GM12873 (cell line): ENCODE results near the gene SEMA6D.

Experiments
- TF ChIP-seq, protein P1 (sequence below): IDR thresholded peaks from 2 replicates; pipeline ENCODE4 v1.5.1; 2012; ENCODE audit warnings: low read depth, mild to moderate bottlenecking, moderate library complexity, low read length, control low read depth; ENCODE audit not compliant: insufficient read depth; ENCODE audit errors: missing control alignments

SEMA6D gene, protein sequence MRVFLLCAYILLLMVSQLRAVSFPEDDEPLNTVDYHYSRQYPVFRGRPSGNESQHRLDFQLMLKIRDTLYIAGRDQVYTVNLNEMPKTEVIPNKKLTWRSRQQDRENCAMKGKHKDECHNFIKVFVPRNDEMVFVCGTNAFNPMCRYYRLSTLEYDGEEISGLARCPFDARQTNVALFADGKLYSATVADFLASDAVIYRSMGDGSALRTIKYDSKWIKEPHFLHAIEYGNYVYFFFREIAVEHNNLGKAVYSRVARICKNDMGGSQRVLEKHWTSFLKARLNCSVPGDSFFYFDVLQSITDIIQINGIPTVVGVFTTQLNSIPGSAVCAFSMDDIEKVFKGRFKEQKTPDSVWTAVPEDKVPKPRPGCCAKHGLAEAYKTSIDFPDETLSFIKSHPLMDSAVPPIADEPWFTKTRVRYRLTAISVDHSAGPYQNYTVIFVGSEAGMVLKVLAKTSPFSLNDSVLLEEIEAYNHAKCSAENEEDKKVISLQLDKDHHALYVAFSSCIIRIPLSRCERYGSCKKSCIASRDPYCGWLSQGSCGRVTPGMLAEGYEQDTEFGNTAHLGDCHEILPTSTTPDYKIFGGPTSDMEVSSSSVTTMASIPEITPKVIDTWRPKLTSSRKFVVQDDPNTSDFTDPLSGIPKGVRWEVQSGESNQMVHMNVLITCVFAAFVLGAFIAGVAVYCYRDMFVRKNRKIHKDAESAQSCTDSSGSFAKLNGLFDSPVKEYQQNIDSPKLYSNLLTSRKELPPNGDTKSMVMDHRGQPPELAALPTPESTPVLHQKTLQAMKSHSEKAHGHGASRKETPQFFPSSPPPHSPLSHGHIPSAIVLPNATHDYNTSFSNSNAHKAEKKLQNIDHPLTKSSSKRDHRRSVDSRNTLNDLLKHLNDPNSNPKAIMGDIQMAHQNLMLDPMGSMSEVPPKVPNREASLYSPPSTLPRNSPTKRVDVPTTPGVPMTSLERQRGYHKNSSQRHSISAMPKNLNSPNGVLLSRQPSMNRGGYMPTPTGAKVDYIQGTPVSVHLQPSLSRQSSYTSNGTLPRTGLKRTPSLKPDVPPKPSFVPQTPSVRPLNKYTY

DNA sequence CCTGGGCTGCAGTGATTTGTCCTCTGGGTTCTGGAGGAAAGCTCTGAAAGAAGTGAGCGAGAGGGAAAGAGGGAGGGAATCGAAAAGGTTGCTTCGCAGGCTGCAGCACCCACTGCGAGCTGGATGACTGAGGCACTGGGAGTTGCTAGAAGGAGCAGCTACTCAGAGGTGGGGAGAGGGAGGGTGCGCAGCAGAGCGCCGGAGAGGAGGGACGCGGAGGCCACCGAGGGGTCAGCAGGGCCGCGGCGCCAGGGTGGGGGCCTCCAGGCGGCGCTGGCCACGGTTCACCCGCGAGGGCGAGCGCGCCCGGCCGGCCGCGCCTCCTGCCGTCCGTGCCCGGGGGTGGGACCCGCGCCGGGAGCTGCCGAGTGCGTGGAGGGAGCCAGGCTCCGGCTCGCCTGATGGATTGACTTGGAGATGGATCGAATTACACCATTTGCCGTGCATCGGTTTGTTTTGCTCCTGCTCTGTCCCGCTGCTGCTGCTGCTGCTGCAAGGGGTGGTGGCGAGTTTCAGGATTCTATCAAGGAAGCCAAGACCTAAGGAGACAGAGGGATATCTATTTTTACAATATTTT is at the start of gene SEMA6D:
TSS of gene SEMA6D (plus strand) at position 470 of the 577 bp plus-strand sequence. CDS start 42,294 bp downstream, outside the sequence.
- TF ChIP-seq, protein P1, sequence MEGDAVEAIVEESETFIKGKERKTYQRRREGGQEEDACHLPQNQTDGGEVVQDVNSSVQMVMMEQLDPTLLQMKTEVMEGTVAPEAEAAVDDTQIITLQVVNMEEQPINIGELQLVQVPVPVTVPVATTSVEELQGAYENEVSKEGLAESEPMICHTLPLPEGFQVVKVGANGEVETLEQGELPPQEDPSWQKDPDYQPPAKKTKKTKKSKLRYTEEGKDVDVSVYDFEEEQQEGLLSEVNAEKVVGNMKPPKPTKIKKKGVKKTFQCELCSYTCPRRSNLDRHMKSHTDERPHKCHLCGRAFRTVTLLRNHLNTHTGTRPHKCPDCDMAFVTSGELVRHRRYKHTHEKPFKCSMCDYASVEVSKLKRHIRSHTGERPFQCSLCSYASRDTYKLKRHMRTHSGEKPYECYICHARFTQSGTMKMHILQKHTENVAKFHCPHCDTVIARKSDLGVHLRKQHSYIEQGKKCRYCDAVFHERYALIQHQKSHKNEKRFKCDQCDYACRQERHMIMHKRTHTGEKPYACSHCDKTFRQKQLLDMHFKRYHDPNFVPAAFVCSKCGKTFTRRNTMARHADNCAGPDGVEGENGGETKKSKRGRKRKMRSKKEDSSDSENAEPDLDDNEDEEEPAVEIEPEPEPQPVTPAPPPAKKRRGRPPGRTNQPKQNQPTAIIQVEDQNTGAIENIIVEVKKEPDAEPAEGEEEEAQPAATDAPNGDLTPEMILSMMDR = no peak

DNA sequence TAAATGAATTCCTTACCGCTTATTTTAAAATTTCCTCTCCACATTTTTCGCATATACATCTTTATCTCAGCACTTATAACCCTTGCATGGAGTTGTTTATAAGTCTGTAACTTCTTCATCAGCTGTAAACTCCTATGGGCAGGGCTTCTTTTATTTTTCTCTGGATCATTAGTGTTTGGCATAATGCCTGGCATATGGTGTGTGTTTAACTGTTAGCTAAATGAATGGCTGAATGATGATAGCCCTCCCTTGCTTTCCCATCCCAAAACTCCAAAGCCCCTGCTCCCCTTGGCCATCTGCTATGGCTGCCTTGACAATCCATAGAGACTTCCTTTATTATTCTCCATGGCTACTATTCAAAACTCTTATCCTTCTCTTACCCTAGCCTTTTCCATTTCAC is 48.1 kb upstream of the SEMA6D start:
- TF ChIP-seq, protein P1 = no peak

DNA sequence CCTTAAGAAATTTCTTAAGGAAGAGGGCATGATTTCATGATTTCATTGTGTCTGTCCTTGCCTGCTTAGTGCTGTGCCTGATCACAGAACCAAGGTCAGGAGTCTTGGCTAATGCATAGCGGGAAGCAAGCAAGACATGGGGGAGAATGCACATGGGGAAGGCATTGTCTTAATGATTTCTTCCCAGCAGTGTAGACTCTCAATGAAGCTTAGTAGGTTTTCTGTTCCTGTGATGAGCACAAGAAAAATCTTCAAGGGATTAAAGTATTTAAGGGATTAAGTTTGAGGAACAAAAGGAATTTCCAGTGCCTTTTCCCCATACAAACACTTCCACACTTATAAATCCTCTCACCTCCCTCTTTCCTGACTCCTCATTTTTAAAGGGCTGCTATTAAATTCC is 46.9 kb upstream of the SEMA6D start:
- TF ChIP-seq, protein P1 = no peak

DNA sequence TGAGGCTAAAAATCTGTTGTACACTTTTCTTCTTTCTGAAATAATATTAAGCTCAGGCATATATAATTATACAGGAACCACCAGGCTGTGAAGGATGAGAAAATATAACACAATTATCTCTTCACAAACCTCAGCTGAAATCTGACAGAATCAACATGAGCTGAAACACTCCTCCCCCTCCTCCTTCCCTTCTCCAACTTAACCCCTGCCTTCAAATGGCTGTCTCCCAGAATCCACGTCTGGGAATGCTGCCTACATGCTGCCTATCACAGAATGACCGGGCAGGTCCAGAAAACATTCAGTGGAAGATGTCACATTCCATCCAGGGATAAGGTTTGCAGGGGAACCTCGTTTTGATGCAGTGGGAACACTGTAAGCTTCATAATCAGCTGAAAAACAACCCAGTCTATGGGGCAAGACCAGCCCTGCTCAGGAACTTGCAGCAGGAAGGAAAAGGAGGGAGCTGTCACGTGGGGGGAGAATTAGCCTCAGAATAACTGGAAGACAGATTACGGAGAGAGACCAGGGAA is 44.0 kb upstream of the SEMA6D start:
- TF ChIP-seq, protein P1 = no peak

DNA sequence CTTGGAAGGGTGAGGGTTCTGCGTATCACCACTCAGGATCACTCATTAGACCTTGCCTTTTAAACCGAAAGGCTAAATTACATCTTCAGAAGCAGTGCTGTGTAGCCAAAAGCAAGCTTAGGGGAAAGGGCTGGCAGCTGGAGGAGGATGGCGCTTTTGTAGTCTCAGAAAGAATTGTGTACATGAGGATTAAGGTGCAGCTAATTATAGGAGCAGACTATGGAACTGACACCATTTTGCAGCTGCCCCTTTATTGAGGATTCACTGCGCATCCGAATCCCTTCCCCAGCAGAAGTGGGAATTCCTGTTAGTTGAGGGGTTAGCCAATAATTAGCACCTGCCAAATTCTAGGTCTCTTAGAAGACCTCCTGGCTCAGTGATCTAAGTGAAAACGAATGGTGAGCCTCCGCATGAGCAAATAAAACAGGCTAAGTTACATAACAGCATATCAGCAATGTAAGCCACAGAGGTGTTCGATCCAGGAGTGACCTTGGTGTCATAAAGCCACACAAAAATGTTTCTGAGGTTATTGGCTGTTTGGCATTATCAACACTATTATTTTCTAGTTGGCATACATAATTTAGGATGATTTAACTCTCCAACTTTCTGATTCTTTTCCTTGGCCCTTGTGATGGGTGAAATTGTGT is 42.6 kb upstream of the SEMA6D start:
- TF ChIP-seq, protein P1 = no peak

DNA sequence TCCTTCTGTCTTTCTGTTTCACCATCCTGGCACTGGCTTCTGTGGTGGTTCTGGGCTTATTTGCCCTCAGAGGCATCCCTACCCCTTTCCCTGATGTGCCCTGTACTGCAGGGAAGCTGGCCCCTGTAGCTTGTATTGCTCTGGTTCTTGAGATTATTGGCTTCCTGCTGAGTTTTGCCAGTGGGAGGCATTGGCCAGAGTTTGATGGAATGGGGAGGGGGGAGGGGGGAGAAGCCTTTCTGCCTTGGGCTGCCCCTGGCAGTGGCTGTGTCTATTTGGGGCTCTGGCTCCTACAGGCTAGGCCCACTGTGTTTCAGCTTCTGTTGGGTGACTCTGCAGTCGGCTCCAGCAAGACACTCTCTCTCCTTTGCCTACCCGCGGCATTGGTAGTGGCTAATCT is 41.6 kb upstream of the SEMA6D start:
- TF ChIP-seq, protein P1 = no peak
